ENCODE results near the gene RTP3. TPM values are rescaled to one million over a fixed set of nuclear protein-coding genes. Genes with fewer than 3 reads are reported as not detected.

The RTP3 gene
- total RNA-seq, 1 experiment from 2014 or later = not detected

- intact Hi-C loops (cut with micrococcal nuclease; ENCODE audit: unreplicated experiment) (no loop called here), in situ Hi-C loops (cut with HindIII; ENCODE audit: low pct_unique_long_range_greater_than_20kb, low sequenced_read_pairs) (no loop called here)
- no TSS peak for BruUV-seq (replicated peaks)
- H3K4me3 ChIP-seq (ENCODE audit: low read depth in 2 of 2, low read length in 2 of 2) = no peak overlapping the region
- no peak overlapping the region for H3K27ac ChIP-seq (ENCODE audit: low read length)
- POLR2A ChIA-PET = no interaction called here
- CTCF ChIA-PET = no interaction called here
- TF ChIP-seq REST (IDR thresholded peaks at IDR 0.05; ENCODE audit: insufficient read depth in 1 of 2, low read depth in 2 of 2, low read length in 1 of 2) = no peak
- TF ChIP-seq CTCF (IDR thresholded peaks at IDR 0.05) = no peak
- DNase-seq (ENCODE audit: low read depth, low spot score) = no peak
- no peaks in the 10 kb centered on the region for H3K4me1 ChIP-seq (ENCODE audit: control insufficient read depth, insufficient read depth, low read length)
- ATAC-seq = no peak
- no peaks in the 10 kb centered on the region; the same call in 1 of the 2 replicates for H3K27me3 ChIP-seq (ENCODE audit: control insufficient read depth, insufficient read depth, low read length)
- no peaks in the 10 kb centered on the region for H3K9me3 ChIP-seq (ENCODE audit: control insufficient read depth, insufficient read depth, low read depth, low read length)
- H3K36me3 ChIP-seq (ENCODE audit: control insufficient read depth, insufficient read depth, low read length) = no peaks in the 10 kb centered on the region
These were observed 1.2 kb downstream of the RTP3 start for GRCh38 chr3:46498916-46499519.

- no TSS peak for BruUV-seq (replicated peaks)
- intact Hi-C loops (cut with micrococcal nuclease; ENCODE audit: unreplicated experiment) = no loop called here
- H3K36me3 ChIP-seq (ENCODE audit: control insufficient read depth, insufficient read depth, low read length) = no peaks in the 10 kb centered on the region
- H3K4me1 ChIP-seq (ENCODE audit: control insufficient read depth, insufficient read depth, low read length) = no peaks in the 10 kb centered on the region
- ChIA-PET CTCF (no interaction called here), POLR2A (no interaction called here)
- H3K9me3 ChIP-seq (ENCODE audit: control insufficient read depth, insufficient read depth, low read depth, low read length) = no peaks in the 10 kb centered on the region
- ATAC-seq (no peak), DNase-seq (ENCODE audit: low read depth, low spot score) (no peak)
- in situ Hi-C loops (cut with HindIII; ENCODE audit: low pct_unique_long_range_greater_than_20kb, low sequenced_read_pairs) = no loop called here
- H3K27ac ChIP-seq (ENCODE audit: low read length) = no peak overlapping the region
- TF ChIP-seq CTCF (IDR thresholded peaks at IDR 0.05) (no peak), REST (IDR thresholded peaks at IDR 0.05; ENCODE audit: insufficient read depth in 1 of 2, low read depth in 2 of 2, low read length in 1 of 2) (no peak), POLR2AphosphoS5 (IDR thresholded peaks at IDR 0.05; ENCODE audit: low read depth, low read length) (no peak), TCF7L2 (IDR thresholded peaks at IDR 0.05; ENCODE audit: low read depth, low read length) (no peak), SIN3A (IDR thresholded peaks at IDR 0.05; ENCODE audit: borderline replicate concordance, insufficient read depth, low read depth, low read length) (no peak)
- H3K27me3 ChIP-seq (ENCODE audit: control insufficient read depth, insufficient read depth, low read length) = no peaks in the 10 kb centered on the region; the same call in 1 of the 2 replicates
- no peak overlapping the region for H3K4me3 ChIP-seq (ENCODE audit: low read depth in 2 of 2, low read length in 2 of 2)
These were observed 3.2 kb downstream of the RTP3 start for GRCh38 chr3:46500656-46501635.

All from Panc1 (cell line).